Brain microvascular endothelial cell (primary cell): ENCODE measurements around the gene RARRES1.

Source experiments
- DNase-seq: peaks from one replicate; pipeline ENCODE4 v3.0.0-alpha.2; 2020
- H3K27ac ChIP-seq: fragments of 250-450 bp; sonication (Bioruptor Pico); 2 replicates; pipeline ENCODE4 v1.5.1; 2020; ENCODE audit warnings: mild to moderate bottlenecking, moderate library complexity
- H3K27me3 ChIP-seq: fragments of 250-450 bp; sonication (Bioruptor Pico); replicated peaks from 2 replicates; pipeline ENCODE4 v1.5.1; 2020; ENCODE audit warnings: mild to moderate bottlenecking
- H3K36me3 ChIP-seq: fragments of 250-450 bp; sonication (Bioruptor Pico); replicated peaks from 2 replicates; pipeline ENCODE4 v1.5.1; 2020; ENCODE audit warnings: mild to moderate bottlenecking
- H3K4me3 ChIP-seq: 2 replicates; pipeline ENCODE4 v1.5.1; 2011; ENCODE audit warnings: low read depth, mild to moderate bottlenecking, control low read depth, low read length, moderate library complexity
- in situ Hi-C: cut with HindIII; loops from 2 replicates; pipeline ENCODE4 v1.10.0; 2017; ENCODE audit warnings: low sequenced_read_pairs, low pct_ligation_motif_present
- TF ChIP-seq, protein P1 (sequence below): IDR thresholded peaks from 2 replicates; pipeline ENCODE4 v1.5.1; 2011; ENCODE audit warnings: low read depth, mild to moderate bottlenecking, moderate library complexity, low read length, control low read depth, inconsistent platforms; ENCODE audit errors: missing control alignments

Gene RARRES1

GRCh38 chr3:158679547-158680000 is 52.7 kb downstream of the RARRES1 start:
- TF ChIP-seq, protein P1, sequence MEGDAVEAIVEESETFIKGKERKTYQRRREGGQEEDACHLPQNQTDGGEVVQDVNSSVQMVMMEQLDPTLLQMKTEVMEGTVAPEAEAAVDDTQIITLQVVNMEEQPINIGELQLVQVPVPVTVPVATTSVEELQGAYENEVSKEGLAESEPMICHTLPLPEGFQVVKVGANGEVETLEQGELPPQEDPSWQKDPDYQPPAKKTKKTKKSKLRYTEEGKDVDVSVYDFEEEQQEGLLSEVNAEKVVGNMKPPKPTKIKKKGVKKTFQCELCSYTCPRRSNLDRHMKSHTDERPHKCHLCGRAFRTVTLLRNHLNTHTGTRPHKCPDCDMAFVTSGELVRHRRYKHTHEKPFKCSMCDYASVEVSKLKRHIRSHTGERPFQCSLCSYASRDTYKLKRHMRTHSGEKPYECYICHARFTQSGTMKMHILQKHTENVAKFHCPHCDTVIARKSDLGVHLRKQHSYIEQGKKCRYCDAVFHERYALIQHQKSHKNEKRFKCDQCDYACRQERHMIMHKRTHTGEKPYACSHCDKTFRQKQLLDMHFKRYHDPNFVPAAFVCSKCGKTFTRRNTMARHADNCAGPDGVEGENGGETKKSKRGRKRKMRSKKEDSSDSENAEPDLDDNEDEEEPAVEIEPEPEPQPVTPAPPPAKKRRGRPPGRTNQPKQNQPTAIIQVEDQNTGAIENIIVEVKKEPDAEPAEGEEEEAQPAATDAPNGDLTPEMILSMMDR, result no peak

GRCh38 chr3:158678687-158679086 is 53.6 kb downstream of the RARRES1 start:
- Histone ChIP-seq H3K27ac (no peak overlapping the region), H3K36me3 (no peaks in the 10 kb centered on the region), H3K4me3 (no peak overlapping the region), H3K27me3 (no peaks in the 10 kb centered on the region)
- TF ChIP-seq, protein P1, result no peak
- in situ Hi-C loops, result no loop called here
- DNase-seq, result no peak

More at GRCh38 chr3:158679547-158680000, 52.7 kb downstream of the RARRES1 start:
- no peaks in the 10 kb centered on the region for H3K27me3 ChIP-seq
- in situ Hi-C loops, result no loop called here
- H3K4me3 ChIP-seq, result no peak overlapping the region
- DNase-seq, result no peak
- H3K36me3 ChIP-seq, result no peaks in the 10 kb centered on the region
- no peak overlapping the region for H3K27ac ChIP-seq

DNA sequence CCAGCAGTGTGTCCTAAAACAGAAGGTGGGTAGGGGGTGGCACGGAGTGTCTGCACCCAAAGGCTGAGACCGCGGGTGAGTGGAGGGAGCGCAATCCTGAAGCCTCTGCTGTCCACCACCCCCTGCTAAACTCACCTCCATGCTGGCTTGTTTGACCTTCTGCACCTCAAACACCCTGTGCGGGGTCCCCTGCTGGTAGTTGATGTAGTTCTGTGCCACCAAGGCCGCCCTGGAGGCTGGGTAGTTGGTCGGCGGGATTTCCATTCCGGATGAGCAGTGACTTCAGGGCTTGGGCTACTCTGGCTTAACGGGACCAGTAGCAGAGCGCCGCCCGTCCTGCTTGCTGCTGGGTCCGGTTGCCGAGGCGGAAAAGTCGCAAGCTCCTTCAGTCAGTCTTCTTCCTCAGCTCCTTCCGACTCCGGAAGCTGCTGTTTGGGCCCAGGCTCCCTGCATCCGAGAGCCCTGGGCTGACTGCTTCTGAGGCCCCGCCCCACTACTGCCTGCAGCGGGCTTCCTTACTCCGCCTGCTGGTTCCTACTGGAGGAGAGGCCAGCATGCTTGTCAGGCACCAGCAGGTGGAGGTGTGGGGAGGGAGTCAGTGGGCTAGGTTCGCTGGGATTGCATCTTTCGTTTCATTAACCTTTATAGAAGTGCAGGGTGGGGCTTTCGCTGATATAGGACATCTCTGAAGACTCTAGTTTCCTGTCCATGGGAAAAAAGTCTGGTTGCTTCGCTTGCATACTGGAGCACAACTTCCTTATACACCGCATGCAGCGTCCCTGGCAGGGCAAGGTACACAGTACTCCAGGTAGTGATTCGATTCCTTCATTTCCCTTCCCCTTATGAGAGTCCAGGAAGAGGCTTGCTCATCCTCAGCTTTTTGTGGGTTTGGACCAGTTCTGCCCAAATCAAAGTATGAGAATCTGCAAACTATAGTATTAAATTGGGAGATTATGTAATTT is 59.8 kb downstream of the RARRES1 start, which contains the start of gene LXN:
Gene LXN, minus strand, starts transcription at position 434 of the 962 bp plus-strand sequence. Its CDS starts 170 bp downstream, at position 264.
- Histone ChIP-seq H3K36me3 (peaks cover 30% of the 10 kb centered on the region), H3K27ac (peak within 1 kb of the TSS; percentile 80), H3K27me3 (no peaks in the 10 kb centered on the region), H3K4me3 (peak within 1 kb of the TSS; percentile 84)
- in situ Hi-C loops, result no loop called here
- DNase-seq, result peak; percentile 93
- TF ChIP-seq, protein P1, result peak; percentile 96

DNA sequence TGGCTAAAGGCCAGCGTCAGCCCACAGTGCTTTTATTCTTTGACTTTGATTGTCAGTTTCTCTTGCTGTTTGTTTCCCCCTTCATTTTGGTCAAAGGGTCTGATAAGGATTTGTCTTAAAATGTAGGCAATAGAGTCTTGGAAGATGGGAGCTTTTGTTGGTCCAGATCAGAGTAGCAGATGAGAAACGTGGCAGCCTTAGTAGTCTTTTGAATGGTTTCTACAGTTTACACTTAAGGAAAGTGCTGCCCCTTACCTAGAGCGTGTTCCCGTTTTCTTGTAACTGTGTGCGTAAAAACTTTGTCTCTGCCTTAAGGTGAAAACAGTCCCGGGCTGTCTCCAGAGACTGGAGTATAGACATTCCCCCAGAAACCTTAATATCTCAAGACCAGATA is 60.4 kb downstream of the RARRES1 start:
- DNase-seq, result no peak
- peak overlapping the region; percentile 84 for H3K4me3 ChIP-seq
- in situ Hi-C loops, result no loop called here
- peaks cover 35% of the 10 kb centered on the region for H3K36me3 ChIP-seq
- H3K27me3 ChIP-seq, result no peaks in the 10 kb centered on the region
- TF ChIP-seq, protein P1, result no peak
- peak overlapping the region; percentile 80 for H3K27ac ChIP-seq

DNA sequence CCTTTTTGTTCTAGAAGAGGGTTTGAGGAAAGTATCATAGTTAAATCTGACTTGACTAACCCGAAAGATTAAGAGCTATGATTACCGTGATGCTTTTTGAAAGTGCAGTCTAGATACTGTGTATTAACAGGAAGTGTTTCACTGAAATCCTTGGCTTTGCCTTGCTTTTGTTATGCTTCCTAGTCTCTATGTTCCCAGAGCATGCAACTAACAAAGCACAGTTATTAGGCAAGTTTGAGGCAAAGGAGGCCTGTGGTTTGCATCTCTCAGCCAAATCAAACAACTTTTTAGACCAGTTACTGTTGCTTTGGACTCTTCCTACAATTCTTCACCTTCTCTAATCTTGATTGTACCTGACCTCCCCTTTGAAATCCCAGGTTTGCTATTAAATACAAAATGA is 63.8 kb downstream of the RARRES1 start:
- Histone ChIP-seq H3K4me3 (no peak overlapping the region), H3K27me3 (no peaks in the 10 kb centered on the region), H3K36me3 (peaks cover 59% of the 10 kb centered on the region), H3K27ac (peak overlapping the region; percentile 51)
- peak; percentile 78 for DNase-seq
- TF ChIP-seq, protein P1, result no peak
- in situ Hi-C loops, result no loop called here
